HepG2 (cell line): ENCODE measurements around the gene CEP43. TPM values are rescaled to one million over a fixed set of nuclear protein-coding genes. Genes with fewer than 3 reads are reported as not detected.

Experiments
- ATAC-seq: fragments of 200-7000 bp; cut with Tn5 transposase; 3 replicates; pipeline ENCODE4 v1.9.1; 2020; ENCODE audit warnings: mild to moderate bottlenecking, moderate library complexity
- BruUV-seq: library from RNA; stranded (reverse); fragments of 400-500 nt; replicated peaks from 2 replicates; lab custom pipeline; 2021; lab: Mats Ljungman, UMichigan
- CTCF ChIA-PET: fragments of 300-600 bp; formaldehyde crosslinking; extraction: SDS; loops from one replicate; lab custom pipeline; 2021; ENCODE audit warnings: low total read pairs, inconsistent platforms, low intra/inter-chr PET ratio; lab: Yijun Ruan, JAX
- POLR2A ChIA-PET: fragments of 350-600 bp; sonication (Branson Sonifier 250); formaldehyde crosslinking; loops from one replicate; lab custom pipeline; 2020; ENCODE audit warnings: antibody characterized with exemption, inconsistent platforms; lab: Yijun Ruan, JAX
- DNase-seq: peaks from one replicate; pipeline ENCODE4 v3.0.0-alpha.2; 2015; ENCODE audit warnings: low spot score
- FAIRE-seq: peaks from 3 replicates; lab custom pipeline; 2011; peaks lifted over from hg19 to GRCh38; lab: Jason Lieb, UNC
- H2AFZ ChIP-seq: one replicate; pipeline ENCODE4 v1.6.1; 2011; ENCODE audit warnings: low read length, inconsistent platforms
- H3K27ac ChIP-seq: fragments of 300-600 bp; 3 replicates; pipeline ENCODE4 v1.8.0; 2011; ENCODE audit warnings: mixed run types, mild to moderate bottlenecking, mixed read lengths, low read length, inconsistent platforms; ENCODE audit not compliant: insufficient read depth; ENCODE audit errors: extremely low read length
- H3K27me3 ChIP-seq, 2 experiments: fragments of 200-600 bp in 1 of 2; 2 replicates in 1 of 2; 3 replicates in 1 of 2; pipeline versions ENCODE4 v1.6.0 to v1.8.0; 2011; ENCODE audit warnings: low read length in 2 of 2, mild to moderate bottlenecking in 2 of 2, moderate library complexity in 2 of 2, inconsistent platforms in 1 of 2; ENCODE audit not compliant: insufficient read depth in 2 of 2, control insufficient read depth in 1 of 2
- H3K36me3 ChIP-seq, 2 experiments: fragments of 200-600 bp in 1 of 2; replicated peaks in 1 of 2; 2 replicates in 1 of 2; 3 replicates in 1 of 2; pipeline versions ENCODE4 v1.5.1 to v1.8.0; 2011; ENCODE audit warnings: low read length in 2 of 2, inconsistent platforms in 1 of 2; ENCODE audit not compliant: insufficient read depth in 2 of 2, control insufficient read depth in 1 of 2
- H3K4me1 ChIP-seq: 2 replicates; pipeline ENCODE4 v1.5.1; 2012; ENCODE audit warnings: low read length, inconsistent platforms; ENCODE audit not compliant: insufficient read depth
- H3K4me2 ChIP-seq: 2 replicates; pipeline ENCODE4 v1.6.0; 2011; ENCODE audit warnings: low read depth, low read length, inconsistent platforms
- H3K4me3 ChIP-seq, 3 experiments: fragments of 200-600 bp in 1 of 3; sonication (generic), shearing (Covaris generic) in 1 of 3; replicated peaks in 1 of 3; 2 replicates each; pipeline ENCODE4 v1.5.1; 2011 to 2016; ENCODE audit warnings: low read length in 3 of 3, inconsistent platforms in 2 of 3, low read depth in 2 of 3, mild to moderate bottlenecking in 2 of 3, control low read depth in 1 of 3, mixed read lengths in 1 of 3; ENCODE audit not compliant: insufficient read depth in 1 of 3
- H3K79me2 ChIP-seq: one replicate; pipeline ENCODE4 v1.6.1; 2011; ENCODE audit warnings: low read length, inconsistent platforms; ENCODE audit not compliant: insufficient read depth
- H3K9ac ChIP-seq: 2 replicates; pipeline ENCODE4 v1.6.0; 2011; ENCODE audit warnings: mild to moderate bottlenecking, low read depth, low read length, inconsistent platforms; ENCODE audit not compliant: insufficient read depth
- H3K9me3 ChIP-seq: 2 replicates; pipeline ENCODE4 v1.5.1; 2012; ENCODE audit warnings: mild to moderate bottlenecking, low read length
- H4K20me1 ChIP-seq: 2 replicates; pipeline ENCODE4 v1.6.0; 2011; ENCODE audit warnings: inconsistent platforms, mild to moderate bottlenecking, low read length, moderate library complexity; ENCODE audit not compliant: insufficient read depth
- CC2D1A ChIP-seq: sonication (generic); formaldehyde crosslinking; IDR thresholded peaks from 2 replicates; pipeline ENCODE4 v1.8.1; 2023; ENCODE audit warnings: mild to moderate bottlenecking, missing genetic modification reagents
- NFIB ChIP-seq: sonication (generic); formaldehyde crosslinking; IDR thresholded peaks from 2 replicates; pipeline ENCODE4 v1.9.0; 2021; ENCODE audit warnings: missing genetic modification reagents, mild to moderate bottlenecking, borderline replicate concordance
- XRCC5 ChIP-seq: fragments of 200-400 bp; formaldehyde crosslinking; optimal IDR thresholded peaks from 2 replicates; pipeline ENCODE3; 2017; ENCODE audit warnings: mild to moderate bottlenecking, low read length
- ZBTB37 ChIP-seq: sonication (generic); formaldehyde crosslinking; IDR thresholded peaks from 2 replicates; pipeline ENCODE4 v1.4.0; 2020; ENCODE audit warnings: mild to moderate bottlenecking, missing genetic modification reagents
- WGBS: methylation state at CpG from one replicate; pipeline ENCODE4 v1.1.6; 2017; ENCODE audit warnings: low lambda C conversion rate; 5-methylcytosine and 5-hydroxymethylcytosine counted together
- in situ Hi-C: cut with HindIII; loops from 2 replicates; pipeline ENCODE4 v1.10.0; 2017; ENCODE audit warnings: low pct_unique_long_range_greater_than_20kb; ENCODE audit not compliant: extremely low pct_ligation_motif_present
- intact Hi-C: fragments of 100-400 bp; cut with micrococcal nuclease; formaldehyde crosslinking; loops from one replicate; pipeline ENCODE4 v1.10.0; 2022; ENCODE audit not compliant: unreplicated experiment
- polyA plus RNA-seq, 8 experiments: library from polyadenylated mRNA; depleted of rRNA in 3 of 8; stranded (reverse) in 7 of 8; unstranded in 1 of 8; fragments of >200 nt; fragmentation: Illumina TruSeq in 4 of 8; extraction: Trizol in 4 of 8; gene quantifications; 2 replicates each; pipeline versions ENCODE4 v1.2.1 to v1.2.3, GENCODE V29; 2011 to 2016; ENCODE audit warnings: low read depth in 4 of 8, missing spikeins in 1 of 8, mixed read lengths in 1 of 8; ENCODE audit not compliant: insufficient read depth in 1 of 8
- total RNA-seq, 5 experiments: library from RNA; depleted of rRNA; stranded (reverse); fragments of >200 nt; fragmentation: Illumina TruSeq; extraction: Trizol; gene quantifications; 2 replicates each; pipeline ENCODE4 v1.2.3, GENCODE V29; 2016; ENCODE audit warnings: low read depth in 1 of 5
- TF ChIP-seq, protein P1 (sequence below): sonication (generic); formaldehyde crosslinking; IDR thresholded peaks from 2 replicates; pipeline ENCODE4 v1.5.0; 2020; ENCODE audit warnings: mild to moderate bottlenecking, missing genetic modification reagents, borderline replicate concordance

Gene CEP43
- total and polyA plus RNA-seq, 2 of the 13 experiments (the other 11 are each of a cell fraction or from before 2014, with no cell fraction given): 29.3 to 73.9 TPM

GRCh38 chr6:167034056-167034455 lies 34.9 kb downstream of the CEP43 start:
- no peak for TF ChIP-seq XRCC5
- TF ChIP-seq NFIB: no peak
- TF ChIP-seq, protein P1, sequence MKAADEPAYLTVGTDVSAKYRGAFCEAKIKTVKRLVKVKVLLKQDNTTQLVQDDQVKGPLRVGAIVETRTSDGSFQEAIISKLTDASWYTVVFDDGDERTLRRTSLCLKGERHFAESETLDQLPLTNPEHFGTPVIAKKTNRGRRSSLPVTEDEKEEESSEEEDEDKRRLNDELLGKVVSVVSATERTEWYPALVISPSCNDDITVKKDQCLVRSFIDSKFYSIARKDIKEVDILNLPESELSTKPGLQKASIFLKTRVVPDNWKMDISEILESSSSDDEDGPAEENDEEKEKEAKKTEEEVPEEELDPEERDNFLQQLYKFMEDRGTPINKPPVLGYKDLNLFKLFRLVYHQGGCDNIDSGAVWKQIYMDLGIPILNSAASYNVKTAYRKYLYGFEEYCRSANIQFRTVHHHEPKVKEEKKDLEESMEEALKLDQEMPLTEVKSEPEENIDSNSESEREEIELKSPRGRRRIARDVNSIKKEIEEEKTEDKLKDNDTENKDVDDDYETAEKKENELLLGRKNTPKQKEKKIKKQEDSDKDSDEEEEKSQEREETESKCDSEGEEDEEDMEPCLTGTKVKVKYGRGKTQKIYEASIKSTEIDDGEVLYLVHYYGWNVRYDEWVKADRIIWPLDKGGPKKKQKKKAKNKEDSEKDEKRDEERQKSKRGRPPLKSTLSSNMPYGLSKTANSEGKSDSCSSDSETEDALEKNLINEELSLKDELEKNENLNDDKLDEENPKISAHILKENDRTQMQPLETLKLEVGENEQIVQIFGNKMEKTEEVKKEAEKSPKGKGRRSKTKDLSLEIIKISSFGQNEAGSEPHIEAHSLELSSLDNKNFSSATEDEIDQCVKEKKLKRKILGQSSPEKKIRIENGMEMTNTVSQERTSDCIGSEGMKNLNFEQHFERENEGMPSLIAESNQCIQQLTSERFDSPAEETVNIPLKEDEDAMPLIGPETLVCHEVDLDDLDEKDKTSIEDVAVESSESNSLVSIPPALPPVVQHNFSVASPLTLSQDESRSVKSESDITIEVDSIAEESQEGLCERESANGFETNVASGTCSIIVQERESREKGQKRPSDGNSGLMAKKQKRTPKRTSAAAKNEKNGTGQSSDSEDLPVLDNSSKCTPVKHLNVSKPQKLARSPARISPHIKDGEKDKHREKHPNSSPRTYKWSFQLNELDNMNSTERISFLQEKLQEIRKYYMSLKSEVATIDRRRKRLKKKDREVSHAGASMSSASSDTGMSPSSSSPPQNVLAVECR (CRISPR knock-in tag): no peak
- TF ChIP-seq CC2D1A (CRISPR knock-in tag): no peak
- no peak for TF ChIP-seq ZBTB37 (CRISPR knock-in tag)
- Histone ChIP-seq H3K79me2 (no peaks in the 10 kb centered on the region), H3K27ac (no peak overlapping the region), H3K4me1 (no peaks in the 10 kb centered on the region), H3K4me3 (no peak overlapping the region), H3K27me3 (no peaks in the 10 kb centered on the region; a peak in 1 of 5 replicates), H3K36me3 (peaks cover 41 to 84% of the 10 kb centered on the region in 2 experiments), H3K9ac (no peak overlapping the region), H3K9me3 (no peaks in the 10 kb centered on the region), H2AFZ (no peak overlapping the region), H4K20me1 (no peaks in the 10 kb centered on the region), H3K4me2 (no peak overlapping the region)
- WGBS: 97% methylated on average over 3 of the region's 3 CpGs
- in situ Hi-C loops (no loop called here), intact Hi-C loops (no loop called here)
- DNase-seq: no peak
- ATAC-seq: no peak
- no peak for FAIRE-seq
- CTCF ChIA-PET: no interaction called here
- POLR2A ChIA-PET: no interaction called here
- BruUV-seq: no TSS peak
